PC-9 (cell line): Measurements from ENCODE around the gene LYRM7. TPM values are rescaled to one million over a fixed set of nuclear protein-coding genes. Genes with fewer than 3 reads are reported as not detected.

Experiments used
- BruUV-seq: library from RNA; stranded (reverse); fragments of 400-500 nt; replicated peaks from 2 replicates; lab custom pipeline; 2021; lab: Mats Ljungman, UMichigan
- CTCF ChIA-PET: fragments of 300-600 bp; sonication (Branson Sonifier 250); formaldehyde crosslinking; loops from one replicate; lab custom pipeline; 2022; ENCODE audit warnings: antibody characterized with exemption; lab: Charles Lee
- POLR2A ChIA-PET: fragments of 300-600 bp; sonication (Branson Sonifier 250); formaldehyde crosslinking; loops from one replicate; lab custom pipeline; 2022; ENCODE audit warnings: antibody characterized with exemption; ENCODE audit not compliant: unreplicated experiment; lab: Charles Lee
- DNase-seq, 2 experiments: peaks; one replicate each; pipeline versions ENCODE4 v3.0.0 to v3.0.0-alpha.2; 2015 to 2022; ENCODE audit warnings: mixed read lengths in 1 of 2
- H2AFZ ChIP-seq: fragments of 200-600 bp; sonication (generic); 2 replicates; pipeline ENCODE4 v1.8.1; 2017; ENCODE audit warnings: antibody characterized with exemption
- H3F3A ChIP-seq: fragments of 200-600 bp; sonication (generic); 2 replicates; pipeline ENCODE4 v1.8.1; 2017; ENCODE audit warnings: antibody characterized with exemption, mild to moderate bottlenecking, low read depth; ENCODE audit not compliant: insufficient read depth
- H3K27ac ChIP-seq: fragments of 200-600 bp; sonication (generic); 2 replicates; pipeline ENCODE4 v1.6.1; 2016; ENCODE audit warnings: mixed run types
- H3K27me3 ChIP-seq: fragments of 200-600 bp; sonication (generic); 2 replicates; pipeline ENCODE4 v1.6.1; 2016; ENCODE audit warnings: low read depth, mixed run types; ENCODE audit not compliant: insufficient read depth
- H3K36me3 ChIP-seq: fragments of 200-600 bp; sonication (generic); 2 replicates; pipeline ENCODE4 v1.6.1; 2016; ENCODE audit warnings: low read depth, mixed run types
- H3K4me1 ChIP-seq: fragments of 200-600 bp; sonication (generic); replicated peaks from 2 replicates; pipeline ENCODE4 v1.6.1; 2016; ENCODE audit warnings: mixed run types; ENCODE audit not compliant: insufficient read depth
- H3K4me2 ChIP-seq: fragments of 200-600 bp; sonication (generic); 2 replicates; pipeline ENCODE4 v1.6.1; 2017; ENCODE audit warnings: mixed run types
- H3K4me3 ChIP-seq: fragments of 200-600 bp; sonication (generic); 2 replicates; pipeline ENCODE4 v1.6.1; 2016; ENCODE audit warnings: mixed run types
- H3K79me2 ChIP-seq: fragments of 200-600 bp; sonication (generic); 2 replicates; pipeline ENCODE4 v1.6.1; 2017; ENCODE audit warnings: low read depth, mixed run types
- H3K9me2 ChIP-seq: fragments of 200-600 bp; sonication (generic); 2 replicates; pipeline ENCODE4 v1.8.1; 2017; ENCODE audit warnings: mild to moderate bottlenecking; ENCODE audit not compliant: insufficient read depth
- H3K9me3 ChIP-seq: fragments of 200-600 bp; sonication (generic); 2 replicates; pipeline ENCODE4 v1.8.1; 2016; ENCODE audit warnings: low read depth; ENCODE audit not compliant: insufficient read depth
- H4K20me1 ChIP-seq: fragments of 200-600 bp; sonication (generic); 2 replicates; pipeline ENCODE4 v1.8.1; 2017; ENCODE audit not compliant: insufficient read depth
- EZH2 ChIP-seq: fragments of 200-600 bp; sonication (generic); IDR thresholded peaks from 2 replicates; pipeline ENCODE4 v1.8.0; 2017; ENCODE audit warnings: antibody characterized with exemption, low read depth
- intact Hi-C: fragments of 100-400 bp; cut with micrococcal nuclease; formaldehyde crosslinking; loops from one replicate; pipeline ENCODE4 v1.10.0; 2022; ENCODE audit not compliant: unreplicated experiment
- total RNA-seq: library from RNA; stranded (reverse); gene quantifications from 2 replicates; pipeline ENCODE4 v1.2.3, GENCODE V29; 2021
- TF ChIP-seq, protein P1 (sequence below): fragments of 200-600 bp; sonication (generic); conservative IDR thresholded peaks from 2 replicates; pipeline ENCODE4 v1.6.1; 2017; ENCODE audit warnings: mixed run types, antibody characterized with exemption, mild to moderate bottlenecking, moderate library complexity

LYRM7 gene
- total RNA-seq, 1 experiment from 2014 or later: 9.5 TPM

DNA sequence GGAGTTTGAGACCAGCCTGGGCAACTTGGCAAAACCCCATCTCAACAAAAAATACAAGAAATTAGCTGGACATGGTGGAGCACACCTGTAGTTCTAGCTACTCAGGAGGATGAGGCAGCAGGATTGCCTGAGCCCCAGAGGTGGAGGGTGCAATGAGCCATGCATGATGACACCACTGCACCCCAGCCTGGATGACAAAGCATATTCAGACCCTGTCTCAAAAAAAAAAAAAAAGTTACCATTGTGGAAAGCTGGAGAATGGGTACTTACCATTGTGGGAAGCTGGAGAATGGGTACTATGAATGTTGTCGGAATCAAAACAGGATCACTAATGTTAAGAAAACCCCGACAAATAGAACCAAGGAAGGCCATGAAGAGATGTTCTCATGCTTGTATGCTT, 31.4 kb upstream of the LYRM7 start:
- no peaks in the 10 kb centered on the region; the same call in 1 of the 2 replicates for H3K9me2 ChIP-seq
- BruUV-seq: no TSS peak
- H4K20me1 ChIP-seq: no peaks in the 10 kb centered on the region
- DNase-seq: no peak
- no peak overlapping the region for H3K4me2 ChIP-seq
- no peaks in the 10 kb centered on the region for H3K79me2 ChIP-seq
- ChIA-PET POLR2A (no interaction called here), CTCF (no interaction called here)
- intact Hi-C loops: no loop called here
- H3K9me3 ChIP-seq: no peaks in the 10 kb centered on the region
- no peak overlapping the region for H2AFZ ChIP-seq
- H3F3A ChIP-seq: no peaks in the 10 kb centered on the region
- H3K36me3 ChIP-seq: no peaks in the 10 kb centered on the region
- TF ChIP-seq, protein P1, sequence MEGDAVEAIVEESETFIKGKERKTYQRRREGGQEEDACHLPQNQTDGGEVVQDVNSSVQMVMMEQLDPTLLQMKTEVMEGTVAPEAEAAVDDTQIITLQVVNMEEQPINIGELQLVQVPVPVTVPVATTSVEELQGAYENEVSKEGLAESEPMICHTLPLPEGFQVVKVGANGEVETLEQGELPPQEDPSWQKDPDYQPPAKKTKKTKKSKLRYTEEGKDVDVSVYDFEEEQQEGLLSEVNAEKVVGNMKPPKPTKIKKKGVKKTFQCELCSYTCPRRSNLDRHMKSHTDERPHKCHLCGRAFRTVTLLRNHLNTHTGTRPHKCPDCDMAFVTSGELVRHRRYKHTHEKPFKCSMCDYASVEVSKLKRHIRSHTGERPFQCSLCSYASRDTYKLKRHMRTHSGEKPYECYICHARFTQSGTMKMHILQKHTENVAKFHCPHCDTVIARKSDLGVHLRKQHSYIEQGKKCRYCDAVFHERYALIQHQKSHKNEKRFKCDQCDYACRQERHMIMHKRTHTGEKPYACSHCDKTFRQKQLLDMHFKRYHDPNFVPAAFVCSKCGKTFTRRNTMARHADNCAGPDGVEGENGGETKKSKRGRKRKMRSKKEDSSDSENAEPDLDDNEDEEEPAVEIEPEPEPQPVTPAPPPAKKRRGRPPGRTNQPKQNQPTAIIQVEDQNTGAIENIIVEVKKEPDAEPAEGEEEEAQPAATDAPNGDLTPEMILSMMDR: no peak
- no peak for TF ChIP-seq EZH2
- no peaks in the 10 kb centered on the region for H3K27me3 ChIP-seq
- no peak overlapping the region for H3K4me3 ChIP-seq
- H3K4me1 ChIP-seq: no peaks in the 10 kb centered on the region
- H3K27ac ChIP-seq: no peak overlapping the region

DNA sequence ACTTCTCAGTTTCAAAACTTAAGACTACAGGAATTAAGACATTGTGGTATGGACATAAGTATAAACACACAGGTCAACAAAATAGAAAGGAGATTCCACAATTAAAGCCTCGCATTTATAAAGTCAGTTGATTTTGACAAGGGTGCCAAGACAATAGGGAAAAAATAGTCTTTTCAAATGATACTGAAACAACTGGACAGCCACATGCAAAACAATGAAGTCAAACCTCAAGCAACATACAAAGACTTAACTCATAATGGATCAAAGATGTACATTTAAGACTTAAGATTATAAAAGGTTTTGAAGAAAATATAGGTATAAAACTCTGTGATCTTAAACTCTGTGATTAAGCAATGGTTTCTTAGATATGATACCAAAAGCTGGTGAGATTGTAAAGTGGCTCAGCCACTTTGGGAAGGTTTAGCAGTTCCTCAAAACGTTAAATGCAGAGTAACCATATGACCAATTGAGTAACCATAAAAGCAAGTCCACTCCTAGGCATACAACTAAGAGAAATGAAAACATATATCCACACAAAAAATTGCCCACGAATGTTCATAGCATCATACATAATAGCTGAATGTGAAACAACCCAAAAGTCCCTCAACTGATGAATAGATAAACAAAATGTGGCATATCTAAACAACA, 27.6 kb upstream of the LYRM7 start:
- Histone ChIP-seq H3K4me1 (no peaks in the 10 kb centered on the region), H2AFZ (no peak overlapping the region), H3K36me3 (no peaks in the 10 kb centered on the region), H3K9me2 (no peaks in the 10 kb centered on the region; the same call in 1 of the 2 replicates), H3K27ac (no peak overlapping the region), H4K20me1 (no peaks in the 10 kb centered on the region), H3K4me3 (no peak overlapping the region), H3K27me3 (no peaks in the 10 kb centered on the region), H3K9me3 (no peaks in the 10 kb centered on the region), H3K79me2 (no peaks in the 10 kb centered on the region), H3K4me2 (no peak overlapping the region), H3F3A (no peaks in the 10 kb centered on the region)
- CTCF ChIA-PET: no interaction called here
- intact Hi-C loops: no loop called here
- no TSS peak for BruUV-seq
- POLR2A ChIA-PET: no interaction called here
- TF ChIP-seq, protein P1: no peak
- TF ChIP-seq EZH2: no peak
- DNase-seq: no peak

DNA sequence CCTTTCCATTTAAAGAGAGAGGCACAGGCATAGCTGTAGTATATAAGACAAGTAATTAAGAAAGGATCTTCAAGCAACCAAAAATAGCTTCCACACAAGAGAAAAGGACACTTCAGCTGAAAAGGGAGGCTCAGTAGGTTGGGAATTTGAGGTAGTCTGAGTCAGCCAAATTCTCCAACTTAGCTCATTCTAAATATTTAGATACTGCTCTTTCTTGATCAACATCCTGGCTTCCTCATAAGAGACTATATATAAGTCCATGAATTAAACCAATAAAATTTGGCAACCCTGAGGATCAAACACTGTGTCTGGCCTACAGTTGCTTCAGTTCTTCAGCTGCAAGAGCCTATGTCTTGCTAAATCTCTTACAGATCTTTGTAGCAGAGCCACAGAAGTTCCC, 23.5 kb upstream of the LYRM7 start:
- H3F3A ChIP-seq: no peaks in the 10 kb centered on the region
- ChIA-PET POLR2A (no interaction called here), CTCF (no interaction called here)
- H2AFZ ChIP-seq: no peak overlapping the region
- no peak overlapping the region for H3K4me2 ChIP-seq
- no peaks in the 10 kb centered on the region for H3K36me3 ChIP-seq
- no peak overlapping the region for H3K27ac ChIP-seq
- no peaks in the 10 kb centered on the region; the same call in 1 of the 2 replicates for H3K9me2 ChIP-seq
- H3K4me1 ChIP-seq: no peaks in the 10 kb centered on the region
- no peaks in the 10 kb centered on the region for H3K79me2 ChIP-seq
- H3K4me3 ChIP-seq: no peak overlapping the region
- no peak for DNase-seq
- no peak for TF ChIP-seq EZH2
- TF ChIP-seq, protein P1: no peak
- no peaks in the 10 kb centered on the region for H4K20me1 ChIP-seq
- no peaks in the 10 kb centered on the region for H3K9me3 ChIP-seq
- H3K27me3 ChIP-seq: no peaks in the 10 kb centered on the region
- intact Hi-C loops: no loop called here
- BruUV-seq: no TSS peak
